OCI-LY1 (cell line): ENCODE data around the gene NLE1.
"Not testable (repeated sequence)": the region's sequence is repeated elsewhere in the genome, so short reads cannot be mapped to it uniquely, and the experiment has no call there.

Experiments used
- CTCF ChIP-seq: fragments of 200-600 bp; sonication (generic), shearing (Covaris generic); IDR thresholded peaks from 2 replicates; pipeline ENCODE4 v1.5.1; 2017; ENCODE audit warnings: mild to moderate bottlenecking, antibody characterized with exemption, low read length, moderate library complexity, mixed read lengths
- EZH2 ChIP-seq: fragments of 200-600 bp; sonication (generic), shearing (Covaris generic); IDR thresholded peaks from 2 replicates; pipeline ENCODE4 v1.8.0; 2017; ENCODE audit warnings: borderline replicate concordance, mixed run types, mild to moderate bottlenecking, antibody characterized with exemption, low read length, moderate library complexity, mixed read lengths

- TF ChIP-seq CTCF, EZH2: not testable (repeated sequence)
Observed at GRCh38 chr17:35090707-35091106, 51.4 kb downstream of the NLE1 start.
